B cell (primary cell): Measurements from ENCODE around the gene PIAS4.

Source experiments
- EZH2 ChIP-seq: IDR thresholded peaks from 2 replicates; pipeline ENCODE4 v1.6.1; 2012; ENCODE audit warnings: borderline replicate concordance, low read depth, mild to moderate bottlenecking, moderate library complexity, low read length; ENCODE audit not compliant: insufficient read depth, poor library complexity, severe bottlenecking
- TF ChIP-seq, protein P1 (sequence below): fragments of 200-600 bp; IDR thresholded peaks from one replicate; pipeline ENCODE4 v1.8.0; 2022; ENCODE audit warnings: antibody characterized with exemption, mild to moderate bottlenecking

DNA sequence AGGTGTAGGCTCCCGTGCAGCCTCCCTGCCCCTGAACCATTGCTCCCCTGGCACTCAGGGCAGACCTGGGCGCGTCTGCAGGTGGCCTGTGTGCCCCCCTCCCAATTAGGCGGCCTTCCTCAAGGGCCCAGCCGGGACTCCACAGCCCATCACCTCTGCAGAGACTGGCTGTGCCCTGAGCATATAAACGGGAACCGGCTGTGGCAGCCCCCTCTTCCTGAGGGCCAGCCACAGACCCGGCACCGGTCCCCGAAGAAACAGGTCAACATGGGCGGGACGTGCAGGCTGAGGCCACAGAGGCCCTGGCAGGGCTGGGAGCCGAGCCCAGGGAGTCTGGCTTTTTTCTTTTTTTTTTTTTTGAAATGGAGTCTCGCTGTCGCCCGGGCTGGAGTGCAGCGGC lies 12.0 kb downstream of the PIAS4 start:
- TF ChIP-seq, protein P1, sequence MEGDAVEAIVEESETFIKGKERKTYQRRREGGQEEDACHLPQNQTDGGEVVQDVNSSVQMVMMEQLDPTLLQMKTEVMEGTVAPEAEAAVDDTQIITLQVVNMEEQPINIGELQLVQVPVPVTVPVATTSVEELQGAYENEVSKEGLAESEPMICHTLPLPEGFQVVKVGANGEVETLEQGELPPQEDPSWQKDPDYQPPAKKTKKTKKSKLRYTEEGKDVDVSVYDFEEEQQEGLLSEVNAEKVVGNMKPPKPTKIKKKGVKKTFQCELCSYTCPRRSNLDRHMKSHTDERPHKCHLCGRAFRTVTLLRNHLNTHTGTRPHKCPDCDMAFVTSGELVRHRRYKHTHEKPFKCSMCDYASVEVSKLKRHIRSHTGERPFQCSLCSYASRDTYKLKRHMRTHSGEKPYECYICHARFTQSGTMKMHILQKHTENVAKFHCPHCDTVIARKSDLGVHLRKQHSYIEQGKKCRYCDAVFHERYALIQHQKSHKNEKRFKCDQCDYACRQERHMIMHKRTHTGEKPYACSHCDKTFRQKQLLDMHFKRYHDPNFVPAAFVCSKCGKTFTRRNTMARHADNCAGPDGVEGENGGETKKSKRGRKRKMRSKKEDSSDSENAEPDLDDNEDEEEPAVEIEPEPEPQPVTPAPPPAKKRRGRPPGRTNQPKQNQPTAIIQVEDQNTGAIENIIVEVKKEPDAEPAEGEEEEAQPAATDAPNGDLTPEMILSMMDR, result no peak
- no peak for TF ChIP-seq EZH2
